Psoas muscle (tissue), 8 donors: ENCODE data around the gene CACNA1C. TPM values are rescaled to one million over a fixed set of nuclear protein-coding genes. Genes with fewer than 3 reads are reported as not detected.

Source experiments
- ATAC-seq, 4 donors: fragments of 200-7000 bp; cut with Tn5 transposase; one replicate each; pipeline ENCODE4 v1.9.1; 2020; ENCODE audit warnings: moderate library complexity in 3 of 4, mild to moderate bottlenecking in 2 of 4
- DNase-seq, 2 donors: peaks; one replicate each; pipeline ENCODE4 v3.0.0-alpha.2; 2020
- H3K27ac ChIP-seq: fragments of 200-600 bp; one replicate; pipeline ENCODE4 v1.8.0; 2022
- H3K27me3 ChIP-seq, 3 donors: fragments of 200-600 bp in 1 of 3; one replicate each; pipeline versions ENCODE4 v1.6.1 to v1.8.0; 2013 to 2022; ENCODE audit warnings: low read length in 2 of 3, mild to moderate bottlenecking in 2 of 3, moderate library complexity in 1 of 3; ENCODE audit not compliant: insufficient read depth in 3 of 3
- H3K36me3 ChIP-seq, 2 donors: fragments of 200-600 bp in 1 of 2; one replicate each; pipeline versions ENCODE4 v1.6.1 to v1.8.0; 2013 to 2022; ENCODE audit warnings: low read depth in 1 of 2, mild to moderate bottlenecking in 1 of 2, moderate library complexity in 1 of 2; ENCODE audit not compliant: insufficient read depth in 1 of 2
- H3K4me1 ChIP-seq: fragments of 200-600 bp; one replicate; pipeline ENCODE4 v1.8.0; 2022
- H3K4me3 ChIP-seq: fragments of 200-600 bp; one replicate; pipeline ENCODE4 v1.8.0; 2022; ENCODE audit warnings: mild to moderate bottlenecking
- H3K9me3 ChIP-seq: fragments of 200-600 bp; one replicate; pipeline ENCODE4 v1.8.0; 2022
- WGBS, 3 donors: extraction: QIAGEN DNeasy Blood & Tissue Kit; methylation state at CpG; one replicate each; pipeline versions ENCODE4 v1.1.6 to v1.1.7; 2013; 5-methylcytosine and 5-hydroxymethylcytosine counted together
- intact Hi-C, 2 donors: fragments of 100-400 bp; cut with DNase I; formaldehyde crosslinking; loops; one replicate each; pipeline versions ENCODE4 v1.11.0 to v1.14.2; 2022
- polyA plus RNA-seq, 3 donors: library from polyadenylated mRNA; stranded (reverse); fragments of 200-250 nt; gene quantifications; one replicate each; pipeline ENCODE4 v1.2.3, GENCODE V29; 2013
- total RNA-seq, 4 donors: library from RNA; stranded (reverse); fragmentation: NEBNext Ultra II Directional in 2 of 4; extraction: Animal tissue kit (Norgen Biotek cat#: 25700) in 2 of 4; gene quantifications; one replicate each; pipeline versions ENCODE4 v1.2.1 to v1.2.4, GENCODE V29; 2021 to 2023
- TF ChIP-seq, protein P1 (sequence below): fragments of 200-600 bp; IDR thresholded peaks from one replicate; pipeline ENCODE4 v1.8.0; 2022; ENCODE audit warnings: antibody characterized with exemption
- donor health status: healthy with polysubstance abuse.
- donor health status: DM: no; HTN: no; CAD: no; lungs with moderate emphysema.
- donor health status: Bipolar disorder and iron deficiency.
- donor health status: healthy.
- donor health status: DM: yes; HTN: yes; CAD: no.
- donor health status: DM: no; HTN: no; CAD: no.
- donor health status: DM: no; HTN: no; CAD: no.
- donor health status: DM: yes; HTN: yes; CAD: no.

Gene CACNA1C
- total and polyA plus RNA-seq, 7 donors = 0.26 to 2.9 (median 0.95) TPM

DNA sequence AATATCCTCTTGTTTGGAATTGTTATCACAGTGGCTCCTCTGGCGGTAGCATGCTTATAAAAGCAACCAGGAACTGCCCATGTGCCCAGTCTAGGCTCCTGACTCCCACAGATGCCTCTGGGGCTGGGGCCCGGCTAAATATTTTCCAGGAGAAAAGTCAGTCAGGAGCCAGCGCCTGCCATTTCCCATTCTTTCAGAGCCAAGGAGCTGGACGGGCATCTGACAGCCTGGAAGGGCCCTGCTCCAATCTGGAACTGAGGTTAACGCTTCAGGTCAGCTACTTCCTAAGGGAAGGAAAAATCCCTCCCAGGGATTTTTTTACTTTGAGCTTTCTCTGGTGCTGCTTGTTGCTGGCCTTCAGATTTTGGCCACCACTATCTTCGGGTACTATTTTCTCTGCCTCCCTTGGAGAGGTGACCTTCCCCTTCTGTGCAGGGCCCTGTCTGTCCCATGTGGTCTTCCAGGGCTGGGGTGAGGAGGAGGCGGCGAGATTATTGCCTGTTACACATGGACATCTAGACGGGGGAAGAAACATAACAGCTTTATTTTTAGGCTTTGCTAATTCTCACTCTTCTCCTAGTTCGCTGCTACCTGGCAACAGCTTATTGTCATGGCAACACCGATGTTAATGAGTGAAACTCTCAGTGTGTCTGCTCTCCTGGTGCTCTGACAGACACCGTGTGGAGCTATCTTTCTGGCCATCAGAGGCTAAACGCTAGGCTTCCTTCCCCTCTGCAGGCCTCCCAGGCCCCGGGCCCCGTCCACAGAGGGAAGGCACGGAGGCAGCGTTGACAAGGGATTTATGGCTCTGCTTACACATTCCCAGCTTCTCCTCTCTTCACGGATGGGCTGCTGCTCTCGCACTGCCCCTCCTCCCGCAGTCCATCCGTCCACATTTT is 160.4 kb downstream of the CACNA1C start:
- H3K27me3 ChIP-seq = peaks cover 0 to 7% (median 3%) of the 10 kb centered on the region in 3 donors
- no peak overlapping the region for H3K4me3 ChIP-seq
- H3K36me3 ChIP-seq = no peaks in the 10 kb centered on the region
- H3K9me3 ChIP-seq = no peaks in the 10 kb centered on the region
- no peaks in the 10 kb centered on the region for H3K4me1 ChIP-seq
- DNase-seq = no peak
- TF ChIP-seq, protein P1, sequence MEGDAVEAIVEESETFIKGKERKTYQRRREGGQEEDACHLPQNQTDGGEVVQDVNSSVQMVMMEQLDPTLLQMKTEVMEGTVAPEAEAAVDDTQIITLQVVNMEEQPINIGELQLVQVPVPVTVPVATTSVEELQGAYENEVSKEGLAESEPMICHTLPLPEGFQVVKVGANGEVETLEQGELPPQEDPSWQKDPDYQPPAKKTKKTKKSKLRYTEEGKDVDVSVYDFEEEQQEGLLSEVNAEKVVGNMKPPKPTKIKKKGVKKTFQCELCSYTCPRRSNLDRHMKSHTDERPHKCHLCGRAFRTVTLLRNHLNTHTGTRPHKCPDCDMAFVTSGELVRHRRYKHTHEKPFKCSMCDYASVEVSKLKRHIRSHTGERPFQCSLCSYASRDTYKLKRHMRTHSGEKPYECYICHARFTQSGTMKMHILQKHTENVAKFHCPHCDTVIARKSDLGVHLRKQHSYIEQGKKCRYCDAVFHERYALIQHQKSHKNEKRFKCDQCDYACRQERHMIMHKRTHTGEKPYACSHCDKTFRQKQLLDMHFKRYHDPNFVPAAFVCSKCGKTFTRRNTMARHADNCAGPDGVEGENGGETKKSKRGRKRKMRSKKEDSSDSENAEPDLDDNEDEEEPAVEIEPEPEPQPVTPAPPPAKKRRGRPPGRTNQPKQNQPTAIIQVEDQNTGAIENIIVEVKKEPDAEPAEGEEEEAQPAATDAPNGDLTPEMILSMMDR = no peak
- 33 to 36% (median 35%) methylated on average over 21 of the region's 21 CpGs for WGBS, 3 donors
- no peak for ATAC-seq
- H3K27ac ChIP-seq = no peak overlapping the region
- intact Hi-C loops = no loop called here

- no peak for DNase-seq
- Histone ChIP-seq H3K4me3 (no peak overlapping the region), H3K27ac (no peak overlapping the region), H3K9me3 (no peaks in the 10 kb centered on the region), H3K4me1 (no peaks in the 10 kb centered on the region), H3K36me3 (no peaks in the 10 kb centered on the region), H3K27me3 (peaks cover 0 to 7% (median 3%) of the 10 kb centered on the region in 3 donors)
- WGBS, 3 donors = 67 to 79% (median 76%) methylated on average over 8 of the region's 8 CpGs
- ATAC-seq = no peak
- TF ChIP-seq, protein P1 = no peak
- intact Hi-C loops = no loop called here
These were observed 161.6 kb downstream of the CACNA1C start for GRCh38 chr12:2214411-2214810.

DNA sequence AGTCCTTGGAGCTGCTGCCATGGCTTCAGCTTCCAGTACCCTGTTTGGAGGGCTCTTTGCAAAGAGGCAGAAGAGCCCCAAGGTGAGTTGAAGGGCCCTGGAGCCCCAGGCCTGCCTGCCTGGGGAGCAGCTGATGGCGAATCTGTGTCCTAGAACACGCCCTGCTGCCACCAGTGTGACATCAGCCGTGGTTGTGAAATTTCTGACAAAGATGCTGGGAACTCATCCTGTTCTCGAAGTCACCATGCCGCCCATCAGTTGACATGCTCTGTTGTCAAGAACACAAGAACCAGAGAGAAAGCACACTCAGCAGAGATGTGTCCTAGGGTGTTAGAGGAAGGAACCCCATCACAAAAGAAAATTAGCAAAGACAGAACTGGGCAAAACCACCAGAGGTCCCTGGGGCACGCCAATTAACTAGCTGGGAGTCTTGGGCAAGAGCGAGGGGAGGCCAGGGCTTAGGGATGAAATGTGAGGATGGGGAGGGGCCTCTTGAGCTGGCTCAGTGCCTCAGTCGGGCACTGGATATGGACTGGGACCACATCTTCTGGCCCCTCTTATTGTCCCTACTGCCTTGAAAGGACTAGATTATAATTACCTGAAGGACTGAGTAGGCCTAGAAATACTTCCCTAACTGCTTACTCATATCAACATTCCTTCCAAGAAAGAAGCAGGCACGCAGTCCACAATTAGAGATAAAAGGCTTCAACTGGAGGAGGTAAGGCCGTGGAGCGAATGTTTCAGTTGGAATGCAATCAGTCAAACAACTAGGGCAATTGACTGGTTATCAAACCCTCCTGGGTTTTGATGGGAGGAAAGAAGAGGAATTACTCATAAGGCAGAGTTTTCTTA is 163.1 kb downstream of the CACNA1C start:
- intact Hi-C loops = no loop called here
- no peak overlapping the region for H3K4me3 ChIP-seq
- DNase-seq = no peak
- H3K36me3 ChIP-seq = no peaks in the 10 kb centered on the region
- H3K4me1 ChIP-seq = no peaks in the 10 kb centered on the region
- WGBS, 3 donors = 89 to 94% (median 92%) methylated on average over 11 of the region's 11 CpGs
- TF ChIP-seq, protein P1 = no peak
- H3K27me3 ChIP-seq = peaks cover 0 to 7% (median 3%) of the 10 kb centered on the region in 3 donors
- ATAC-seq = no peak
- H3K27ac ChIP-seq = no peak overlapping the region
- H3K9me3 ChIP-seq = no peaks in the 10 kb centered on the region

DNA sequence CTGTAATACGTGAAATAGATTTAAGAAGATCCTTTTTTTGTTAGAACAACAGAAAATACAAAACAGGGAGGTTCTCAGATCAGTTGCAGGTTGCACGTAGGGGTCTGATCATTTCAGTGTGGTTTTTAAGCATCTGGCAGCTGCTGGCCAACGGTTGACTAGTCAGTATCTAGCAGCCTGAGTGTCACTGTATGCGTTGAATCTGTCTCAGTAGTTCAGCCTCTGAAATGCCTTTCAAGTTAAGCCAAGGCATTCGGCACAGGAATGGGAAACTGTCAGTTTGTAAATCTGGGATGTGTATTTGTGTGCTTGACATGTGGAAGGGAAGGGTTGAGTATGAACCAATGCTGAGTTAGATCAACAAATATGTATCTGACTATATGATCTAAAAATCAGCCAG is 165.9 kb downstream of the CACNA1C start:
- H3K27me3 ChIP-seq = peaks cover 0 to 7% (median 1%) of the 10 kb centered on the region in 3 donors
- WGBS, 3 donors = 56 to 61% (median 58%) methylated on average over 5 of the region's 5 CpGs
- intact Hi-C loops = no loop called here
- no peaks in the 10 kb centered on the region for H3K36me3 ChIP-seq
- H3K4me3 ChIP-seq = no peak overlapping the region
- ATAC-seq = no peak
- TF ChIP-seq, protein P1 = no peak
- DNase-seq = no peak
- H3K27ac ChIP-seq = no peak overlapping the region
- no peaks in the 10 kb centered on the region for H3K9me3 ChIP-seq
- H3K4me1 ChIP-seq = no peaks in the 10 kb centered on the region
